Gastrocnemius medialis (tissue), 4 donors: ENCODE data around the gene ITGAV.

ENCODE experiments used
- POLR2A ChIP-seq, 2 donors: fragments of 450-650 bp; IDR thresholded peaks; one replicate each; pipeline ENCODE4 v1.6.1; 2017; ENCODE audit warnings: antibody characterized with exemption in 2 of 2, mild to moderate bottlenecking in 2 of 2, moderate library complexity in 2 of 2
- TF ChIP-seq, protein P1 (sequence below), 5 experiments: fragments of 450-650 bp in 3 of 5; fragments of 200-600 bp in 2 of 5; sonication (generic) in 2 of 5; IDR thresholded peaks in 4 of 5; conservative IDR thresholded peaks in 1 of 5; 1 replicate in 4 of 5; 2 replicates in 1 of 5; pipeline ENCODE4 v1.5.1; 2016 to 2019; ENCODE audit warnings: antibody characterized with exemption in 5 of 5, mild to moderate bottlenecking in 3 of 5, moderate library complexity in 3 of 5

GRCh38 chr2:186691231-186691630 lies 101.4 kb downstream of the ITGAV start:
- TF ChIP-seq, protein P1, sequence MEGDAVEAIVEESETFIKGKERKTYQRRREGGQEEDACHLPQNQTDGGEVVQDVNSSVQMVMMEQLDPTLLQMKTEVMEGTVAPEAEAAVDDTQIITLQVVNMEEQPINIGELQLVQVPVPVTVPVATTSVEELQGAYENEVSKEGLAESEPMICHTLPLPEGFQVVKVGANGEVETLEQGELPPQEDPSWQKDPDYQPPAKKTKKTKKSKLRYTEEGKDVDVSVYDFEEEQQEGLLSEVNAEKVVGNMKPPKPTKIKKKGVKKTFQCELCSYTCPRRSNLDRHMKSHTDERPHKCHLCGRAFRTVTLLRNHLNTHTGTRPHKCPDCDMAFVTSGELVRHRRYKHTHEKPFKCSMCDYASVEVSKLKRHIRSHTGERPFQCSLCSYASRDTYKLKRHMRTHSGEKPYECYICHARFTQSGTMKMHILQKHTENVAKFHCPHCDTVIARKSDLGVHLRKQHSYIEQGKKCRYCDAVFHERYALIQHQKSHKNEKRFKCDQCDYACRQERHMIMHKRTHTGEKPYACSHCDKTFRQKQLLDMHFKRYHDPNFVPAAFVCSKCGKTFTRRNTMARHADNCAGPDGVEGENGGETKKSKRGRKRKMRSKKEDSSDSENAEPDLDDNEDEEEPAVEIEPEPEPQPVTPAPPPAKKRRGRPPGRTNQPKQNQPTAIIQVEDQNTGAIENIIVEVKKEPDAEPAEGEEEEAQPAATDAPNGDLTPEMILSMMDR (IDR thresholded peaks at IDR 0.05 in 4 of 5, conservative IDR thresholded peaks at IDR 0.05 in 1 of 5) = no peak
- TF ChIP-seq POLR2A (IDR thresholded peaks at IDR 0.05) = no peak
